Measurements from ENCODE around the gene USP54. TPM values are rescaled to one million over a fixed set of nuclear protein-coding genes. Genes with fewer than 3 reads are reported as not detected.

Gene USP54
- total and polyA plus RNA-seq, 3 donors from 2014 or later: 40.7 to 77.9 (median 61.3) TPM

GRCh38 chr10:73506074-73506473 is 85.1 kb downstream of the USP54 start:
- H3K9me3 ChIP-seq: no peaks in the 10 kb centered on the region
- no peaks in the 10 kb centered on the region for H3K4me1 ChIP-seq
- intact Hi-C loops (cut with DNase I; ENCODE audit: low total_unique reads): no loop called here
- no peak for TF ChIP-seq CTCF (IDR thresholded peaks at IDR 0.05)
- no peak for TF ChIP-seq POLR2A (IDR thresholded peaks at IDR 0.05)
- no peaks in the 10 kb centered on the region for H3K36me3 ChIP-seq (ENCODE audit: low read depth, missing control alignments)
- no peak overlapping the region for H3K4me3 ChIP-seq
- no peak for DNase-seq
- H3K27ac ChIP-seq: no peak overlapping the region
- no peaks in the 10 kb centered on the region for H3K27me3 ChIP-seq

- WGBS, 2 donors: 86 to 91% methylated on average over 1 of the region's 1 CpG
- no peaks in the 10 kb centered on the region for H3K36me3 ChIP-seq (ENCODE audit: low read depth, missing control alignments)
- intact Hi-C loops (cut with DNase I; ENCODE audit: low total_unique reads): no loop called here
- no peak for DNase-seq
- no peak overlapping the region for H3K27ac ChIP-seq
- no peaks in the 10 kb centered on the region for H3K4me1 ChIP-seq
- no peaks in the 10 kb centered on the region for H3K9me3 ChIP-seq
- H3K27me3 ChIP-seq: no peaks in the 10 kb centered on the region
- no peak overlapping the region for H3K4me3 ChIP-seq
- TF ChIP-seq POLR2A (IDR thresholded peaks at IDR 0.05) (no peak), CTCF (IDR thresholded peaks at IDR 0.05) (no peak)
Measured at GRCh38 chr10:73503037-73503436, 88.1 kb downstream of the USP54 start.

- Histone ChIP-seq H3K27me3 (no peaks in the 10 kb centered on the region), H3K9me3 (no peaks in the 10 kb centered on the region), H3K4me3 (no peak overlapping the region), H3K4me1 (no peaks in the 10 kb centered on the region), H3K27ac (no peak overlapping the region), H3K36me3 (ENCODE audit: low read depth, missing control alignments) (no peaks in the 10 kb centered on the region)
- no peak for DNase-seq
- intact Hi-C loops (cut with DNase I; ENCODE audit: low total_unique reads): no loop called here
- TF ChIP-seq CTCF (IDR thresholded peaks at IDR 0.05): no peak
- TF ChIP-seq POLR2A (IDR thresholded peaks at IDR 0.05): no peak
Measured at GRCh38 chr10:73501651-73502050, 89.5 kb downstream of the USP54 start.

GRCh38 chr10:73497623-73498022 is 93.5 kb downstream of the USP54 start:
- no peaks in the 10 kb centered on the region for H3K27me3 ChIP-seq
- no peaks in the 10 kb centered on the region for H3K9me3 ChIP-seq
- WGBS, 2 donors: 64 to 91% methylated on average over 2 of the region's 2 CpGs
- H3K4me3 ChIP-seq: no peak overlapping the region
- intact Hi-C loops (cut with DNase I; ENCODE audit: low total_unique reads): no loop called here
- no peaks in the 10 kb centered on the region for H3K36me3 ChIP-seq (ENCODE audit: low read depth, missing control alignments)
- TF ChIP-seq CTCF (IDR thresholded peaks at IDR 0.05) (no peak), POLR2A (IDR thresholded peaks at IDR 0.05) (no peak)
- H3K4me1 ChIP-seq: peaks cover 9% of the 10 kb centered on the region
- no peak for DNase-seq
- H3K27ac ChIP-seq: no peak overlapping the region

GRCh38 chr10:73495884-73496674 is 95.1 kb downstream of the USP54 start, which contains the start of gene PPP3CB:
TSS of gene PPP3CB (minus strand) at chr10:73496024. CDS start at chr10:73495889, 135 bp downstream.
- TF ChIP-seq CTCF (IDR thresholded peaks at IDR 0.05) (no peak), POLR2A (IDR thresholded peaks at IDR 0.05) (no peak)
- H3K4me1 ChIP-seq: peaks cover 11% of the 10 kb centered on the region

More at GRCh38 chr10:73495884-73496674, 95.1 kb downstream of the USP54 start, which contains the start of gene PPP3CB:
- Histone ChIP-seq H3K4me3 (peak within 1 kb of the TSS; percentile 88 to 96), H3K36me3 (ENCODE audit: low read depth, missing control alignments) (no peaks in the 10 kb centered on the region), H3K9me3 (no peaks in the 10 kb centered on the region), H3K27me3 (no peaks in the 10 kb centered on the region), H3K27ac (peak within 1 kb of the TSS; percentile 96 to 97)
- intact Hi-C loops (cut with DNase I; ENCODE audit: low total_unique reads): no loop called here
- WGBS, 2 donors: 4 to 5% methylated on average over 24 to 28 of the region's 28 CpGs
- peak; percentile 94 for DNase-seq

All from testis (tissue), 3 donors.